A549 (cell line): Measurements from ENCODE around the gene ZSWIM3. TPM values are rescaled to one million over a fixed set of nuclear protein-coding genes. Genes with fewer than 3 reads are reported as not detected.

Experiments used
- ATAC-seq, 2 experiments: fragments of 200-7000 bp in 1 of 2; fragments of >200 bp in 1 of 2; cut with Nextera tagmentation in 1 of 2; cut with Tn5 transposase in 1 of 2; 3 replicates each; pipeline versions ENCODE4 v1.8.0 to v1.9.1; 2018 to 2020; ENCODE audit warnings: mild to moderate bottlenecking in 1 of 2, moderate library complexity in 1 of 2
- CTCF ChIA-PET: fragments of 300-600 bp; sonication (Branson Sonifier 250); formaldehyde crosslinking; extraction: SDS; loops from one replicate; lab custom pipeline; 2021; ENCODE audit warnings: antibody characterized with exemption, inconsistent platforms; lab: Yijun Ruan, JAX
- POLR2A ChIA-PET: fragments of 350-600 bp; formaldehyde crosslinking; extraction: SDS; loops from one replicate; lab custom pipeline; 2021; ENCODE audit warnings: antibody characterized with exemption, inconsistent platforms; lab: Yijun Ruan, JAX
- DNase-seq, 2 experiments: peaks; one replicate each; pipeline versions ENCODE4 v3.0.0 to v3.0.0-alpha.2; 2011 to 2016; ENCODE audit warnings: low read depth in 1 of 2, low spot score in 1 of 2
- FAIRE-seq: peaks from 2 replicates; lab custom pipeline; 2011; peaks lifted over from hg19 to GRCh38; lab: Jason Lieb, UNC
- H3K27ac ChIP-seq, 2 experiments: fragments of >200 bp; sonication (Bioruptor Twin); formaldehyde crosslinking; 3 replicates each; pipeline ENCODE4 v1.5.1; 2016 to 2017
- H3K4me1 ChIP-seq: fragments of >200 bp; sonication (Bioruptor Twin); formaldehyde crosslinking; 3 replicates; pipeline ENCODE4 v1.6.1; 2016
- H3K4me2 ChIP-seq: fragments of >200 bp; sonication (Bioruptor Twin); formaldehyde crosslinking; 3 replicates; pipeline ENCODE4 v1.6.1; 2016
- H3K4me3 ChIP-seq: fragments of >200 bp; sonication (Bioruptor Twin); formaldehyde crosslinking; 3 replicates; pipeline ENCODE4 v1.5.1; 2016
- H3K9me3 ChIP-seq: fragments of >200 bp; sonication (Bioruptor Twin); formaldehyde crosslinking; 3 replicates; pipeline ENCODE4 v1.6.1; 2016
- CBX2 ChIP-seq: fragments of 200-600 bp; sonication (generic); IDR thresholded peaks from 2 replicates; pipeline ENCODE4 v1.6.1; 2016; ENCODE audit warnings: low read depth, mild to moderate bottlenecking, borderline replicate concordance
- CBX8 ChIP-seq: fragments of 200-600 bp; sonication (generic); IDR thresholded peaks from 2 replicates; pipeline ENCODE4 v1.6.1; 2016
- CEBPB ChIP-seq, 2 experiments: fragments of >200 bp in 1 of 2; sonication (Bioruptor Twin) in 1 of 2; formaldehyde crosslinking in 1 of 2; IDR thresholded peaks; 2 replicates each; pipeline ENCODE4 v1.6.1; 2012 to 2016
- CHD2 ChIP-seq: fragments of 150-350 bp; IDR thresholded peaks from 2 replicates; pipeline ENCODE4 v1.6.1; 2014; ENCODE audit warnings: low read length; ENCODE audit not compliant: partially characterized antibody
- EHF ChIP-seq: fragments of 250-450 bp; sonication (Bioruptor Pico); IDR thresholded peaks from 2 replicates; pipeline ENCODE4 v1.5.0; 2020; ENCODE audit warnings: mild to moderate bottlenecking
- EHMT2 ChIP-seq: fragments of 200-600 bp; sonication (generic); IDR thresholded peaks from 2 replicates; pipeline ENCODE4 v1.6.1; 2016; ENCODE audit warnings: antibody characterized with exemption, low read depth, mild to moderate bottlenecking, moderate library complexity
- ESRRA ChIP-seq: fragments of 150-350 bp; IDR thresholded peaks from 2 replicates; pipeline ENCODE4 v1.6.1; 2014; ENCODE audit warnings: mild to moderate bottlenecking, low read length, borderline replicate concordance
- KDM1A ChIP-seq: fragments of 200-600 bp; sonication (generic); IDR thresholded peaks from 2 replicates; pipeline ENCODE4 v1.6.1; 2016; ENCODE audit warnings: low read depth, mild to moderate bottlenecking
- KDM5A ChIP-seq: fragments of 200-600 bp; sonication (generic); IDR thresholded peaks from 2 replicates; pipeline ENCODE4 v1.6.1; 2016; ENCODE audit warnings: antibody characterized with exemption, mild to moderate bottlenecking
- MAFK ChIP-seq: fragments of 450-650 bp; IDR thresholded peaks from 2 replicates; pipeline ENCODE4 v1.6.1; 2014; ENCODE audit not compliant: partially characterized antibody
- MYC ChIP-seq: IDR thresholded peaks from 2 replicates; pipeline ENCODE4 v1.6.1; 2012; ENCODE audit warnings: mild to moderate bottlenecking, inconsistent platforms, low read length, improper control_type of control experiment, borderline replicate concordance
- NFE2L2 ChIP-seq: fragments of 150-350 bp; conservative IDR thresholded peaks from 2 replicates; pipeline ENCODE4 v1.6.1; 2014; ENCODE audit warnings: low read length
- POLR2A ChIP-seq: IDR thresholded peaks from 2 replicates; pipeline ENCODE4 v1.6.1; 2012; ENCODE audit warnings: mild to moderate bottlenecking, low read length
- RCOR1 ChIP-seq: fragments of 150-350 bp; IDR thresholded peaks from 2 replicates; pipeline ENCODE4 v1.6.1; 2014; ENCODE audit warnings: antibody characterized with exemption, low read length, low read depth
- SMC3 ChIP-seq: fragments of >200 bp; sonication (Bioruptor Twin); formaldehyde crosslinking; IDR thresholded peaks from 3 replicates; pipeline ENCODE4 v1.6.1; 2018; ENCODE audit warnings: inconsistent platforms
- SREBF2 ChIP-seq: fragments of 450-650 bp; IDR thresholded peaks from 2 replicates; pipeline ENCODE4 v1.6.1; 2014; ENCODE audit warnings: mild to moderate bottlenecking, moderate library complexity
- ZSCAN20 ChIP-seq: fragments of 250-450 bp; sonication (Bioruptor Pico); IDR thresholded peaks from 2 replicates; pipeline ENCODE4 v1.8.0; 2022; ENCODE audit warnings: mild to moderate bottlenecking, moderate library complexity
- WGBS: methylation state at CpG from one replicate; pipeline ENCODE4 v1.1.6; 2017; ENCODE audit errors: missing lambda C conversion rate; 5-methylcytosine and 5-hydroxymethylcytosine counted together
- polyA plus RNA-seq, 4 experiments: library from polyadenylated mRNA; depleted of rRNA in 3 of 4; stranded (reverse); fragments of >200 nt; fragmentation: RNase III in 1 of 4; extraction: RNeasy Plus Mini Kit Qiagen cat#74134 plus additional on column Dnase treatment in 1 of 4; gene quantifications; 2 replicates in 3 of 4; 3 replicates in 1 of 4; pipeline ENCODE4 v1.2.3, GENCODE V29; 2011 to 2017
- TF ChIP-seq, protein P1 (sequence below): IDR thresholded peaks from 2 replicates; pipeline ENCODE4 v1.6.1; 2012; ENCODE audit warnings: low read depth, borderline replicate concordance
- TF ChIP-seq, protein P2 (sequence below): IDR thresholded peaks from 2 replicates; pipeline ENCODE4 v1.6.1; 2012
- TF ChIP-seq, protein P3 (sequence below): fragments of 250-450 bp; sonication (Bioruptor Pico); IDR thresholded peaks from 2 replicates; pipeline ENCODE4 v1.5.0; 2020; ENCODE audit warnings: low read depth, mild to moderate bottlenecking, moderate library complexity
- TF ChIP-seq, protein P4 (sequence below): fragments of >200 bp; sonication (Bioruptor Twin); formaldehyde crosslinking; IDR thresholded peaks from 2 replicates; pipeline ENCODE4 v1.6.1; 2016
- TF ChIP-seq, protein P5 (sequence below): fragments of >200 bp; sonication (Bioruptor Twin); formaldehyde crosslinking; IDR thresholded peaks from 3 replicates; pipeline ENCODE4 v1.6.1; 2016
- TF ChIP-seq, protein P6 (sequence below): fragments of 450-650 bp; IDR thresholded peaks from 2 replicates; pipeline ENCODE4 v1.6.1; 2014; ENCODE audit warnings: antibody characterized with exemption
- TF ChIP-seq, protein P7 (sequence below): fragments of 250-450 bp; sonication (Bioruptor Pico); IDR thresholded peaks from 2 replicates; pipeline ENCODE4 v1.5.0; 2021; ENCODE audit warnings: mild to moderate bottlenecking, moderate library complexity, borderline replicate concordance

ZSWIM3 gene
- polyA plus RNA-seq, 2 of the 4 experiments (the other 2 are of a cell fraction), result 1.1 to 1.3 TPM

DNA sequence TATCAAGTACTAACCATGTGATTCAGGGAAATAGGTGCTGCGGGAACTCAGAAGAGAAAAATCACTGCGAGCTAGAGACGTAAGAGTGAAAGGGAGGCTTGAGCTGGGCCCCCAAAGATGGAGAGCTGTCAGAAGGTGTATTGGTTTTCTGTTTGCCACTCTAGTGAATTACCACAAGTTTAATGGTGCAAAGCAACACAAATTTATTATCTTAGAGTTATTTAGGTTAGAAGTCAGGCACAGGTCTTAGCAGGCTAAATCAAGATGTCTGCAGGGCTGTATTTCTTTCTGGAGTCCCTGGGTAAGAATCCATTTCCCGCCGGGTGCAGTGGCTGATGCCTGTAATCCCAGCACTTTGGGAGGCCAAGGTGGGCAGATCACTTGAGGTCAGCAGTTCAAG, 2.5 kb downstream of the ZSWIM3 start (continued):
- TF ChIP-seq, protein P1, sequence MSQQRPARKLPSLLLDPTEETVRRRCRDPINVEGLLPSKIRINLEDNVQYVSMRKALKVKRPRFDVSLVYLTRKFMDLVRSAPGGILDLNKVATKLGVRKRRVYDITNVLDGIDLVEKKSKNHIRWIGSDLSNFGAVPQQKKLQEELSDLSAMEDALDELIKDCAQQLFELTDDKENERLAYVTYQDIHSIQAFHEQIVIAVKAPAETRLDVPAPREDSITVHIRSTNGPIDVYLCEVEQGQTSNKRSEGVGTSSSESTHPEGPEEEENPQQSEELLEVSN, result no peak
- no peak for TF ChIP-seq CEBPB (IDR thresholded peaks at IDR 0.05)

DNA sequence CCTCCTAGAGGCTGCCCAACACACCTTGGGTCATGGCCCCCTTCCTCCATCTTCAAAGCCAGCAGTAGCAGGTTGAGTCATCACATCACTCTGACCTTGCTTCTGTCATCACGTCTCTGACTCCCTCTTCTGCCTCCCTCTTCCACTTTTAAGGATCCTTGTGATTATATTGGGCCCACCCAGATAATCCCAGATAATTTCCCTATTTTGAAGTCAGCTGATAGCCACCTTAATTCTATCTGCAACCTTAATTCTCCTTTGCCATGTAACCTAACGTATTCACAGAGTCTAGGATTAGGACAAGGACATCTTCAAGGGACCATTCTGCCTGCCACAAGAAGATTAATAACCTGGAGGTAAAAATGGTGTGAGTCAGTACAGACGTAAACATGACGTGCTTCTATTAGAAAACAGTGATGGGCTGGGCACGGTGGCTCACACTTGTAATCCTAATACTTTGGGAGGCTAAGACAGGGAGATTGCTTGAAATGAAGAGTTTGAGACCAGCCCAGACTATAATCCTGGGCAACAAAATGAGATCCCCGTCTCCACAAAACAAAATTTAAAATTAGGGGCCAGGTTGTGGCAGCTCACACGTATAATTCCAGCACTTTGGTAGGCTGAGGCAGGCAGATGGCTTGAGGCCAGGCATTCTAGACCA, 3.3 kb downstream of the ZSWIM3 start:
- ATAC-seq, result no peak
- no peak overlapping the region for H3K4me3 ChIP-seq
- POLR2A ChIA-PET, result interaction anchor here (0.9 kb wide), 1 partner anchor 20 kb away, joined by 3 read pairs; the partner anchor contains the start of gene ZSWIM1
- 0 out of 3 replicates have a peak overlapping the region, but pooled peaks have one; percentile 6 for H3K4me2 ChIP-seq
- TF ChIP-seq NFE2L2 (no peak), KDM5A (no peak), ESRRA (no peak), KDM1A (no peak), CHD2 (no peak), ZSCAN20 (CRISPR knock-in tag) (no peak), MAFK (no peak), CBX2 (no peak), MYC (no peak), SMC3 (no peak), EHMT2 (no peak)
- TF ChIP-seq, protein P2, sequence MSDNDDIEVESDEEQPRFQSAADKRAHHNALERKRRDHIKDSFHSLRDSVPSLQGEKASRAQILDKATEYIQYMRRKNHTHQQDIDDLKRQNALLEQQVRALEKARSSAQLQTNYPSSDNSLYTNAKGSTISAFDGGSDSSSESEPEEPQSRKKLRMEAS, result no peak
- H3K27ac ChIP-seq, result no peak overlapping the region
- FAIRE-seq, result no peak
- H3K9me3 ChIP-seq, result no peaks in the 10 kb centered on the region
- CTCF ChIA-PET, result interaction anchor here (0.5 to 1.4 kb wide), 3 partner anchors 12 to 89 kb away, joined by 3 to 6 read pairs (median 3); no protein-coding TSS in a partner anchor
- H3K4me1 ChIP-seq, result peaks cover 22% of the 10 kb centered on the region; the same call in 2 of the 3 replicates
- DNase-seq, result peak in 1 of 2 experiments; percentile 47
- 46% methylated on average over 7 of the region's 7 CpGs for WGBS

DNA sequence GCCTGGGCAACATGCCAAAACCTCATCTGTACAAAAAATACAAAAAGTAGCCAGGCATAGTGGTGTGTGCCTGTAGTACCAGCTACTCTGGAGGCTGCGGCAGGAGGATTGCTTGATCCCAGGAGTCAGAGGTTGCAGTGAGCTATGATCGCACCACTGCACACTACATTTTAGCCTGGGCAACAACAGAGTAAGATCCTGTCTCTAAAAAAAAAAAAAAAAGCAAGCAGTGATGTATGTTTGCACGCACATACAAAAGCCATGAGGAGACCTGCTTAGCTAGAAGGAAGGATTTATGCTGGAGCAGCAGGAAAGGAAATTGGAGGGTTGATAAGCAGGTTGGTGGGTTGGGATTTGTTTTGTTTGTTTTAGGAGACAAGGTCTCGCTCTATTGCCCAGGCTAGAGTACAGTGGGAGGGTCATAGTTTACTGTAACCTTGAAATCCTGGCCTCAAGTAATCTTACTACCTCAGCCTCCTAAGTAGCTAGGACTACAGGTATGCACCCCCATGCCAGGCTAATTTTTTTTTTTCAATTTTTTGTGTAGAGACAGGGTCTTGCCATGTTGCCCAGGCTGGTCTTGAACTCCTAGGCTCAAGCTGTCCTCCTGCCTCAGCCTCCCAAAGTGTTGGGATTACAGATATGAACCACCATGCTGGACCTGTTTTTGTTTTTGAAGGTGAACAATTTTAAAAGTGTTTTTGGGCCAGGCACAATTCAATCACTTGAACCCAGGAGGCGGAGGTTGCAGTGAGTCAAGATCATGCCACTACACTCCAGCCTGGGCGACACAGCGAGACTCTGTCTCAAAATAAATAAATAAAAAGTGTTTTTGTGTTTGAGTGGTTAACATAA, 4.0 kb downstream of the ZSWIM3 start:
- no peaks in the 10 kb centered on the region for H3K9me3 ChIP-seq
- WGBS, result 92% methylated on average over 7 of the region's 7 CpGs
- CTCF ChIA-PET, result interaction anchor here (0.5 to 1.4 kb wide), 3 partner anchors 11 to 90 kb away, joined by 3 to 6 read pairs (median 3); no protein-coding TSS in a partner anchor
- TF ChIP-seq SREBF2 (no peak), MYC (no peak), RCOR1 (no peak), EHF (CRISPR knock-in tag) (no peak), MAFK (no peak), POLR2A (no peak), KDM5A (no peak), SMC3 (no peak), CBX8 (no peak)
- TF ChIP-seq, protein P3, sequence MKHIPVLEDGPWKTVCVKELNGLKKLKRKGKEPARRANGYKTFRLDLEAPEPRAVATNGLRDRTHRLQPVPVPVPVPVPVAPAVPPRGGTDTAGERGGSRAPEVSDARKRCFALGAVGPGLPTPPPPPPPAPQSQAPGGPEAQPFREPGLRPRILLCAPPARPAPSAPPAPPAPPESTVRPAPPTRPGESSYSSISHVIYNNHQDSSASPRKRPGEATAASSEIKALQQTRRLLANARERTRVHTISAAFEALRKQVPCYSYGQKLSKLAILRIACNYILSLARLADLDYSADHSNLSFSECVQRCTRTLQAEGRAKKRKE, result no peak
- TF ChIP-seq, protein P4, sequence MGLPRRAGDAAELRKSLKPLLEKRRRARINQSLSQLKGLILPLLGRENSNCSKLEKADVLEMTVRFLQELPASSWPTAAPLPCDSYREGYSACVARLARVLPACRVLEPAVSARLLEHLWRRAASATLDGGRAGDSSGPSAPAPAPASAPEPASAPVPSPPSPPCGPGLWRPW, result no peak
- TF ChIP-seq, protein P5, sequence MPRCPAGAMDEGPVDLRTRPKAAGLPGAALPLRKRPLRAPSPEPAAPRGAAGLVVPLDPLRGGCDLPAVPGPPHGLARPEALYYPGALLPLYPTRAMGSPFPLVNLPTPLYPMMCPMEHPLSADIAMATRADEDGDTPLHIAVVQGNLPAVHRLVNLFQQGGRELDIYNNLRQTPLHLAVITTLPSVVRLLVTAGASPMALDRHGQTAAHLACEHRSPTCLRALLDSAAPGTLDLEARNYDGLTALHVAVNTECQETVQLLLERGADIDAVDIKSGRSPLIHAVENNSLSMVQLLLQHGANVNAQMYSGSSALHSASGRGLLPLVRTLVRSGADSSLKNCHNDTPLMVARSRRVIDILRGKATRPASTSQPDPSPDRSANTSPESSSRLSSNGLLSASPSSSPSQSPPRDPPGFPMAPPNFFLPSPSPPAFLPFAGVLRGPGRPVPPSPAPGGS, result no peak
- TF ChIP-seq, protein P6, sequence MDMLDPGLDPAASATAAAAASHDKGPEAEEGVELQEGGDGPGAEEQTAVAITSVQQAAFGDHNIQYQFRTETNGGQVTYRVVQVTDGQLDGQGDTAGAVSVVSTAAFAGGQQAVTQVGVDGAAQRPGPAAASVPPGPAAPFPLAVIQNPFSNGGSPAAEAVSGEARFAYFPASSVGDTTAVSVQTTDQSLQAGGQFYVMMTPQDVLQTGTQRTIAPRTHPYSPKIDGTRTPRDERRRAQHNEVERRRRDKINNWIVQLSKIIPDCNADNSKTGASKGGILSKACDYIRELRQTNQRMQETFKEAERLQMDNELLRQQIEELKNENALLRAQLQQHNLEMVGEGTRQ, result no peak
- TF ChIP-seq, protein P7, sequence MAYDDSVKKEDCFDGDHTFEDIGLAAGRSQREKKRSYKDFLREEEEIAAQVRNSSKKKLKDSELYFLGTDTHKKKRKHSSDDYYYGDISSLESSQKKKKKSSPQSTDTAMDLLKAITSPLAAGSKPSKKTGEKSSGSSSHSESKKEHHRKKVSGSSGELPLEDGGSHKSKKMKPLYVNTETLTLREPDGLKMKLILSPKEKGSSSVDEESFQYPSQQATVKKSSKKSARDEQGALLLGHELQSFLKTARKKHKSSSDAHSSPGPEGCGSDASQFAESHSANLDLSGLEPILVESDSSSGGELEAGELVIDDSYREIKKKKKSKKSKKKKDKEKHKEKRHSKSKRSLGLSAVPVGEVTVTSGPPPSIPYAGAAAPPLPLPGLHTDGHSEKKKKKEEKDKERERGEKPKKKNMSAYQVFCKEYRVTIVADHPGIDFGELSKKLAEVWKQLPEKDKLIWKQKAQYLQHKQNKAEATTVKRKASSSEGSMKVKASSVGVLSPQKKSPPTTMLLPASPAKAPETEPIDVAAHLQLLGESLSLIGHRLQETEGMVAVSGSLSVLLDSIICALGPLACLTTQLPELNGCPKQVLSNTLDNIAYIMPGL (CRISPR knock-in tag), result no peak
- TF ChIP-seq, all 56 proteins: peak for 0
- FAIRE-seq, result no peak
- no peak overlapping the region for H3K4me3 ChIP-seq
- POLR2A ChIA-PET, result interaction anchor here (0.9 kb wide), 1 partner anchor 19 kb away, joined by 3 read pairs; the partner anchor contains the start of gene ZSWIM1
- H3K4me2 ChIP-seq, result no peak overlapping the region
- peaks cover 15% of the 10 kb centered on the region; the same call in 2 of the 3 replicates for H3K4me1 ChIP-seq
- no peak for DNase-seq
- no peak for ATAC-seq
- H3K27ac ChIP-seq, result no peak overlapping the region
